H7 (cell line): ENCODE data around the gene LRCH3. TPM values are rescaled to one million over a fixed set of nuclear protein-coding genes. Genes with fewer than 3 reads are reported as not detected.

ENCODE experiments used
- DNase-seq: peaks from one replicate; pipeline ENCODE4 v3.0.0; 2012
- H3K27me3 ChIP-seq: 2 replicates; pipeline ENCODE4 v1.6.0; 2011; ENCODE audit warnings: mild to moderate bottlenecking, low read length; ENCODE audit not compliant: control insufficient read depth, insufficient read depth
- H3K36me3 ChIP-seq: replicated peaks from 2 replicates; pipeline ENCODE4 v1.5.1; 2011; ENCODE audit warnings: low read length; ENCODE audit not compliant: control insufficient read depth, insufficient read depth
- H3K4me3 ChIP-seq: 2 replicates; pipeline ENCODE4 v1.5.1; 2011; ENCODE audit warnings: low read depth, mild to moderate bottlenecking, control low read depth, low read length, moderate library complexity; ENCODE audit not compliant: insufficient read depth
- total RNA-seq: library from RNA; depleted of rRNA; stranded (reverse); fragments of >200 nt; shearing (Covaris generic); gene quantifications from 2 replicates; pipeline ENCODE4 v1.2.3, GENCODE V29; 2014

Gene LRCH3
- total RNA-seq, 1 experiment from 2014 or later, result 21.5 TPM

GRCh38 chr3:197775317-197775716 lies 15.7 kb upstream of the LRCH3 start:
- Histone ChIP-seq H3K27me3 (no peaks in the 10 kb centered on the region), H3K36me3 (peaks cover 9% of the 10 kb centered on the region), H3K4me3 (no peak overlapping the region)
- no peak for DNase-seq

- Histone ChIP-seq H3K36me3 (peaks cover 5% of the 10 kb centered on the region), H3K27me3 (no peaks in the 10 kb centered on the region), H3K4me3 (no peak overlapping the region)
- no peak for DNase-seq
These were observed 8.8 kb upstream of the LRCH3 start for GRCh38 chr3:197782230-197782629.

GRCh38 chr3:197784019-197784585 lies 7.0 kb upstream of the LRCH3 start:
- peaks cover 4% of the 10 kb centered on the region for H3K36me3 ChIP-seq
- no peaks in the 10 kb centered on the region for H3K27me3 ChIP-seq
- no peak overlapping the region for H3K4me3 ChIP-seq
- no peak for DNase-seq

GRCh38 chr3:197787412-197787811 lies 3.6 kb upstream of the LRCH3 start:
- Histone ChIP-seq H3K27me3 (no peaks in the 10 kb centered on the region), H3K4me3 (no peak overlapping the region), H3K36me3 (no peaks in the 10 kb centered on the region)
- no peak for DNase-seq

GRCh38 chr3:197789309-197789708 lies 1.7 kb upstream of the LRCH3 start:
- H3K36me3 ChIP-seq, result no peaks in the 10 kb centered on the region
- DNase-seq, result no peak
- no peaks in the 10 kb centered on the region for H3K27me3 ChIP-seq
- no peak overlapping the region for H3K4me3 ChIP-seq

- Histone ChIP-seq H3K4me3 (no peak overlapping the region), H3K36me3 (no peaks in the 10 kb centered on the region), H3K27me3 (no peaks in the 10 kb centered on the region)
- DNase-seq, result no peak
These were observed 1.0 kb upstream of the LRCH3 start for GRCh38 chr3:197790033-197790432.

- Histone ChIP-seq H3K4me3 (peak overlapping the region; percentile 87), H3K36me3 (no peaks in the 10 kb centered on the region), H3K27me3 (no peaks in the 10 kb centered on the region)
- DNase-seq, result no peak
These were observed 1.0 kb downstream of the LRCH3 start for GRCh38 chr3:197791892-197792647.

GRCh38 chr3:197793247-197793646 lies 2.2 kb downstream of the LRCH3 start:
- no peak for DNase-seq
- Histone ChIP-seq H3K27me3 (no peaks in the 10 kb centered on the region), H3K4me3 (no peak overlapping the region), H3K36me3 (no peaks in the 10 kb centered on the region)

GRCh38 chr3:197794115-197794514 lies 3.1 kb downstream of the LRCH3 start:
- Histone ChIP-seq H3K4me3 (no peak overlapping the region), H3K36me3 (no peaks in the 10 kb centered on the region), H3K27me3 (no peaks in the 10 kb centered on the region)
- no peak for DNase-seq

GRCh38 chr3:197795200-197795599 lies 4.1 kb downstream of the LRCH3 start:
- no peak overlapping the region for H3K4me3 ChIP-seq
- no peak for DNase-seq
- no peaks in the 10 kb centered on the region for H3K36me3 ChIP-seq
- H3K27me3 ChIP-seq, result no peaks in the 10 kb centered on the region

GRCh38 chr3:197796087-197796486 lies 5.0 kb downstream of the LRCH3 start:
- no peaks in the 10 kb centered on the region for H3K36me3 ChIP-seq

GRCh38 chr3:197798863-197799262 lies 7.8 kb downstream of the LRCH3 start:
- H3K36me3 ChIP-seq, result no peaks in the 10 kb centered on the region
- no peaks in the 10 kb centered on the region for H3K27me3 ChIP-seq
- no peak overlapping the region for H3K4me3 ChIP-seq
- DNase-seq, result no peak

More at GRCh38 chr3:197796087-197796486, 5.0 kb downstream of the LRCH3 start:
- H3K27me3 ChIP-seq, result no peaks in the 10 kb centered on the region
- DNase-seq, result no peak
- no peak overlapping the region for H3K4me3 ChIP-seq

GRCh38 chr3:197800379-197800778 lies 9.3 kb downstream of the LRCH3 start:
- H3K4me3 ChIP-seq, result no peak overlapping the region
- H3K27me3 ChIP-seq, result no peaks in the 10 kb centered on the region
- no peaks in the 10 kb centered on the region for H3K36me3 ChIP-seq
- DNase-seq, result no peak

- no peaks in the 10 kb centered on the region for H3K36me3 ChIP-seq
- no peak for DNase-seq
- no peaks in the 10 kb centered on the region for H3K27me3 ChIP-seq
- no peak overlapping the region for H3K4me3 ChIP-seq
These were observed 11.1 kb downstream of the LRCH3 start for GRCh38 chr3:197801891-197802778.
